GM19240 (cell line): ENCODE results near the gene DPYD.

Experiments used
- DNase-seq: peaks from one replicate; pipeline ENCODE4 v3.0.0; 2011; ENCODE audit warnings: low spot score; ENCODE audit not compliant: insufficient read length

The DPYD gene

GRCh38 chr1:97451944-97452343 is 468.9 kb downstream of the DPYD start:
- no peak for DNase-seq

GRCh38 chr1:97451046-97451826 is 469.6 kb downstream of the DPYD start:
- no peak for DNase-seq

GRCh38 chr1:97441966-97442365 is 478.9 kb downstream of the DPYD start:
- DNase-seq, result no peak

- DNase-seq, result no peak
Observed at GRCh38 chr1:97433824-97434177, 487.0 kb downstream of the DPYD start.

GRCh38 chr1:97433094-97433823 is 487.6 kb downstream of the DPYD start:
- no peak for DNase-seq

- no peak for DNase-seq
Observed at GRCh38 chr1:97427371-97427770, 493.5 kb downstream of the DPYD start.

GRCh38 chr1:97424209-97424608 is 496.6 kb downstream of the DPYD start:
- no peak for DNase-seq

- DNase-seq, result no peak
Observed at GRCh38 chr1:97423403-97423802, 497.4 kb downstream of the DPYD start.

- no peak for DNase-seq
Observed at GRCh38 chr1:97417661-97418060, 503.2 kb downstream of the DPYD start.

GRCh38 chr1:97414682-97415312 is 506.0 kb downstream of the DPYD start:
- DNase-seq, result no peak

GRCh38 chr1:97412737-97413136 is 508.1 kb downstream of the DPYD start:
- DNase-seq, result no peak

GRCh38 chr1:97412166-97412565 is 508.7 kb downstream of the DPYD start:
- no peak for DNase-seq

- no peak for DNase-seq
Observed at GRCh38 chr1:97396463-97396862, 524.4 kb downstream of the DPYD start.

GRCh38 chr1:97392701-97393100 is 528.1 kb downstream of the DPYD start:
- DNase-seq, result no peak

GRCh38 chr1:97385536-97386277 is 535.1 kb downstream of the DPYD start:
- no peak for DNase-seq

- DNase-seq, result no peak
Observed at GRCh38 chr1:97384294-97384968, 536.4 kb downstream of the DPYD start.

- no peak for DNase-seq
Observed at GRCh38 chr1:97383797-97384196, 537.0 kb downstream of the DPYD start.

- DNase-seq, result no peak
Observed at GRCh38 chr1:97382206-97382605, 538.6 kb downstream of the DPYD start.

GRCh38 chr1:97379387-97380075 is 541.3 kb downstream of the DPYD start:
- DNase-seq, result no peak

GRCh38 chr1:97378596-97378995 is 542.2 kb downstream of the DPYD start:
- no peak for DNase-seq
